HG03571 (cell line): ENCODE data around the gene BTBD1.

Source experiments
- ATAC-seq: cut with Tn5 transposase; IDR thresholded peaks from one replicate; pipeline ENCODE4 v1.9.1; 2021; ENCODE audit not compliant: unreplicated experiment

BTBD1 gene

DNA sequence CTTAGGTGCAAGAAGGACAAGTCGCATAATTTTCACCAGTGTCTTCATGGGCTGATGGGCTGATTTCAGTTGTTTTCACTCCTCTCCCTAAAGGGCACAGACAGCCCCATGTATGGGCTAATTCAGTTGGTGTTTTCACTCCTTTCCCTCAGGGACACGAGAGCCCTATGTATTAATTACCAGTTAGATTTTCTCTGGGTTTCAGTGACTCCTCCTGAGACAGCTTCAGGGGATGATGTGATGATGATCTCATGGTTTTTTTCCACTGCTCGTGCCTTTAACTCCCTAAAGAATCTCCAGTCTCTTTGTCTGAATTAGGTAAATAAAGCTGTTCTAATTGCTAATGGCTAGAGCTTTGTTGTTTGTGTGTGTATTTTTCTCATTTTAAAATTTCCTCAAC is 71.1 kb downstream of the BTBD1 start:
- ATAC-seq = no peak

DNA sequence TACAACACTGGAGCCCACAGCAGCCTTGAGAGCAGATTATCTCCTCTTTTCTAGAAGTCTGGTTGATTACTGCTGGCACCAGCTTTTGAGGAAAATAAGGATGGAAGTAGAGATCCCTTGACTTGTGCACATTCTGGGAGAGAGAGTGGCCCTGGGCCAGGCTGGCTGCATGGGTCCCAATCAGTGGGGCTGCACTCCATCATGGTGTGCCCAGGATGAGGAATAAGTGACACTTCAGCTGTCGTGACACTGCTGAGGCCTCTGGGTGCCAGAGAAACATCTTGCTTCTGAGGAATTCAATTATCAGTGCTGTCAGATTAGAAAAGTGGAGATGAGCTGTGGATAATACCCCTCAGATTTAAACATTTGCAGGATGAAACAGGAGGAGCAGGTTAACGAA is 72.0 kb downstream of the BTBD1 start:
- no peak for ATAC-seq

DNA sequence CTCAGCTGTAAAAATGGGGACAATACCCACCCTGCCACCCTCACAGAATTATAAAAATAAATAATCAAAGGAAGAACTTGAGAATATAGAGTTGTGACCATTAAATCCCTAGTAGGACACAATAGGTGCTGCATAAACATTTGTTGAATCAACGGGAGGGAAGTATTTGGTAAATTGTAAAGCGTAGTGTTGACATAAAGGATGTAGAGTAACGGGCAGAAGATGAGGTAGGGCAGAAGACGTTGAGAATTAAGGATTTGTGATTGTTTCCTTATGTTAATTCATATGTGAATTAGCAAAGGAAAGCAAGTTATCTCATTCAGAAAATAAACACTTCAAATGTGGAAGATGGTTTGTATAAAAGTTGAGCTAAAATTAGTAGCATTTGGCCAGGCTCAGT is 73.9 kb downstream of the BTBD1 start:
- no peak for ATAC-seq

DNA sequence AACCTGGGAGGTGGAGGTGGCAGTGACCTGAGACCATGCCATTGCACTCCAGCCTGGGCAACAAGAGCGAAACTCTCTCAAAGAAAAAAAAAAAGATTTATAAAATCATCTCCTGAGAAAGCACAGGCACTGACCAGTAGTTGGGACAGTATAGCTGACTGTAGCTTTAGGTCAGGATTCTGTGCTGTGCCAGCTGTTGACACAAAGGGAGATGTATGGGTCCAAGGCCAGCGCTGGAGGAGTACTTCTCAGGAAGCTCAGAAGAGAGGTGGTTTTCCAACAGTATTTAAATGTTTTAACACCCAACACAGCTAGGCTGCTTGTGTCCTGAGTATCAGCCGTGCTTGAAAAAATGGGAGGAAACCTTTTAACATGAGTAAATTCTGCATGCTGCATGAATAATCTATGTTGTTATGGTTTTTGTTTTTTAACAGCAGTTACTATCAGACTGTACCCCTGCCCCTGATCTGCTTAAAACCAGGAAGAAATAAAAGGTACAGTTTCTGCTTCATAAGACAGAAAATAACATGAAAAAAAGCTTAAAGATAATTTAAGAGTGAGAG is 74.5 kb downstream of the BTBD1 start:
- no peak for ATAC-seq

DNA sequence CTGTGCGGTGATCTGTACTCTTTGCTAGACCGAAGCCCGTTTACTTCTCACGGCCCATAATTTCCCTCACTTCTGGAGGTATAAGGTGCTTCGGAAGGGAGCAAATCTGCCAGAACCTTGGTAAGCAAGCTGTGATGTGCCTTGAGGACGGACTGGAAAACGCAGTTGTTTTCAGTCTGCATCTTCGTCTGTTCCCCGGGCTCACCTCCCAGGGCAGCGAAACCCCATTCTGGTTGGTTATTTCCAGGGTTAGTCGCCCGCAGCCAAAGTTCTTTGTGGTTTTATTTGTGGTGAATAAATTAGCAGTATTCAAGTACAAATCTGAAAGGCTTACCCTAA is 80.6 kb downstream of the BTBD1 start:
- ATAC-seq = no peak

DNA sequence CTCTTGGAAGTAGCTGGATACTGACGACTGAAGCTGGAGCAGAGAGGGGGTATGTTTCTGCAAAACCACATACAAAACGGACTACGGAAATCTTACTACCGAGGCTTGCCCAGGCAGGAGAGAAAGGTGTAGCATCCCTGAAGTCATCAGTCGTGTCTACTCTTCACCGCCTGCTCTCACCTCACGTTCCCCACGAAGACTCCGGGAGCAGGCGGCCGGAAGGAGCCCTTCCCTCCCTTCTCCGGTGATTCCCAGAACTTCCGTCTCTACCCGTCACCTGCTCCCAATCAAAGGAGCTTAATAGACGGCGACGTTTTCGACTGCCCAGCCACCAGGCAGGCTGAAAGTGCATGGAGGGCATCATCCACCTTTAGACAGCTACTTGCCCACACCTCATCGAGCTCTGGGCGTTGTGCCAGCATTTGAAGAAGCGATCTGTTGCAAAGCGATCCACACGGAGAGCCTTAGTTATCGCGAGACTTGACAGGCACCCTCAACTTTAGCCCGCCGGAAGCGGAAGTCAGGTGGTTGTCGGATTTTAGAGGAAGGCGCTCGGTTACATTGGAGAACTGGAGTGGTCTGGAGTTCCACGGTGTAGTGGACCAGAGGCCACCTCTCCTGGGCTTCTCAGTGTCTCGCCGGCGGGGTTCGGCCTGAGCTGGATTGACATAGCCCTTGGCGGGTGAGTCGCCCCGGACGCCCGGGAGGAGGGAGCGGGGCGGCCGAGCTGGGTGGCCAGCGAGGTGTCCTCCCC is 81.2 kb downstream of the BTBD1 start, which contains the start of gene RAMAC:
Gene RAMAC, plus strand, starts transcription at position 523 of the 754 bp plus-strand sequence. CDS start 2,809 bp downstream, outside the sequence.
- ATAC-seq = peak; percentile 94

DNA sequence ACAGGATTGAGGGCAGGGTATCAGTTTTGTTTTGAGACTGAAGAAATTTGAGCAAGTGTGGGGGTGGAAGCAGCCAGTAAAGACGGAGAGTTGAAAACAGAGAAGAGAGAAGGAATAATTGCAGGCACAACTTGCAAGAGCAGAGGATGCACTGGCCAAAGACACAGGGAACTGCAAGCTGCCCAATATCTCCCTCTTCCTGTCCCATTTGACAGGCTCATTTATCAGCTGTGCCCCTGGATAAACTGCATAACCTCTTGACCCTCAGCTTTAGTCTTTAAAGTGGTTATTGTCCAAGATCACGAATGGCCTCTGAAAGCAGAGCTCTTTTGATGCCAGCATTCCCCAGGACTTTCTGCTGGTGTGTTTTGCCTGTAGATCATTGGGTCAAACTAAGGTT is 86.1 kb downstream of the BTBD1 start:
- no peak for ATAC-seq

DNA sequence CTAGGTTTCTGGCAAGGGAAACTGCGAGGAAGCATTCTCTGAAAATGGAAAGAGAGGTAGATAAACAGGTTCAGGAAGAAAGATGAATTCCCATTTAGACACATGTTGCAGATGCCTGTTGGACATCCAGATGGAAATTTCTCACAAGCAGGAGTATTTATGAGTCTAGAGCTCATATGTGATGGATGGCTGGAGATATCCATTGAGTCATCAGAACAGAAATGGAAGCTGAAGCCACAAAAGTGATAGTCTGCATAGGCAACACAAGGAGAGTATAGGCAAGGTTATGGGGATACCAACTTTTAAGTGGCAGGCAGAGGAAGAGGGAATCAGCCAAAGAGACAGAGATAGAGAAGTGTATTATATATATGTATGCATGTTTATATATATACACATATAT is 87.3 kb downstream of the BTBD1 start:
- ATAC-seq = no peak

DNA sequence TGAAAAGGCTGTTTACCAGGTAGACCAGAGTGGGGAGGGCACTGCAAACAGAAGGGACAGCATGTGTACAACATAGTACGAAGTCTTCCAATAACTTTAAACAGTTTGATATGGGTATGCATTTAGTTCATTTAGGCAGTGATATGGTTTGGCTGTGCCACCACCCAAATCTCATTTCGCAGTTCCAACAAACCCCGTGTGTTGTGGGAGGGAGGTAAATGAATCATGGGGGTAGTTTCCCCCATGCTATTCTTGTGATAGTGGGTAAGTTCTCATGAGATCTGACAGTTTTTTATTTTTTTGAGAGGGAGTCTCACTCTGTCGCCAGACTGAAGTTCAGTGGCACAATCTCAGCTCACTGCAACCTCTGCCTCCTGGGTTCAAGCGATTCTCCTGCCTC is 88.6 kb downstream of the BTBD1 start:
- no peak for ATAC-seq

DNA sequence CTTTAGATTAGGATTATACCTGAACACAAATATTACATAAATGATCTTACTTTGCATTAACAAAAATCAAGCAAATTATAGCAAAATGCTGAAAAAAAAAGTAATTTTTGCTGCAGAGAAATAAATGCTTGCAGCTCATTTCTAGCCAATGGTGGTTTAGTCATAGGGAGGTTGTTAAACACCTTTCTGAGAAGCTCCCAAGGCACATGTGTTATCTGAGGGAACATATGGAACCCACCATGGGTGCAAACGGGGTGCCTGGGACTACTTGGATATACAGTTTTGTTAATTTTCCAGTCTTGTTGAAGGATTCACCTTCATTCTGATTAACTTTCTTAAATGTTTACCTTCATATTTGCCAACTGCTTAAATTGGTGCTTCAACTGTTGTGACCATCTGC is 90.0 kb downstream of the BTBD1 start:
- no peak for ATAC-seq

DNA sequence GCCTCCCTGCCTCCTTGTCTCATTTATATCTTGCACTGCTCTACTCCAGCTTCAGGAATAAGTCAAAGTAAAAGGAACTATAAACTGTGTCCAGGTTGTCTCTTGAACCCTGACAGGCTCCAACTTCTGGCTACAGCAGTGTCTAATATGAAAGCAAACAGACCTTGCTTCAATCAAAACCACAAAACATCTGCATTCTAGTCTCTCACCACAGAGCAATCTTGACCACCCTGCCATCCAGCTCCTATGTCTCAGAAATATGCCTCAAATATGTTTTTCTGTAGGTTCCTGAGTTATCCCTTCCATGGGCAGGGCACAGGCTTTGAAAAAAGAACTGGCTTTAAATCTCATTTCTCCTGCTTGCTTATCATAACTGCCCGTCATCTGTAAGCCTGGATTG is 94.1 kb downstream of the BTBD1 start:
- ATAC-seq = no peak

DNA sequence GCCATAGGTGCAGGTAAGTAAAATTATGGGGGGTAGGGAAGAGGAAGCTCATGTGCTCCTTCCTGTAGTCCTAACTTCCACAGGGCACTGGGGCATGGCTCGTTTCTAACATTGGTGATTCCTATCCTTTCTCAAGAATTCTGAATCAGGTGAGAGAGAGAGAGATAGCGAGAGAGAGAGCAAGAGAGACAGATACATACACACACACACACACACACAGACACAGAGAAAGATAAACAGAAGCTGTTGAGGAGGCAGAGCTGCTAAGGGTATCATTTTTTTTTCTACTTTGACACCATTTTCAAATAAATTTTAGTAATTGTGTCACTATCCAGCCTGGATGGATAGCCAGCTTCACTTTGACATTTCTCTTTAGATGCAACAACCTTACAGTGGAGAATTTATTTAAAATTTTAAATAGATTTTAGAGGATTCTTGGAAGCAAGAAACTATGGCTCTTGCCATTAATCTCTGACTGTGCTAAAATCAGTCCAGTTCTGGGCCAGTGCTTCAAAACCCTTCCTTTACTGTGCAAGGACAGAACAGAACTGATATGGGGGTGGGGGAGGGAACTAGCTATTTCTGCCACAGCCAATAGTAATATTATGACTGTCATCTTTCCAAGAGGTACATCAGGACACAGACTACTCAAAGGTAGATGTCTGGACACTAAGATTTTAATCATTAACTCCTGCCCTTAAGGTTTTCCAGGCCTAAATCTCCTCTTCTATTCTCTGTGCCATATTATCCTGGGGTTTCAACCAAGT is 95.7 kb downstream of the BTBD1 start:
- no peak for ATAC-seq

DNA sequence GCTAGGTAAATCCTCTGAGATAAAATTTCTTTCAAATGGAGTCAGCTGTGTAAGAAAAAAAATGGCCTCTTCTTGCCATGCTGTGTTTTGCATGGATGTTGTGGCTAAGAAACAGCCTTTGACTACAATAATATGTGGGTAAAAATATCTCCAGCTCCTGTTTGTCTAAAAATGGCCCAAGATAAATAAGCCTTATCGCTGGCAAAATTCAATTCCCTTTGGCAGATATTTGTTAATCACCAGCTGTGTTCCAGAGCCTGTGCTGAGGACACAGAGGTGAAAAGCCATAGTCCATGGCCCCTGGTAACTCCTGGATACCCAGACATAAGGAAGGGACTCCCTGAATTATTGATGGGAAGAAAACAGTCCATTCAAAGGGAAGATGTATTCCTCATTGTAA is 96.4 kb downstream of the BTBD1 start:
- no peak for ATAC-seq

DNA sequence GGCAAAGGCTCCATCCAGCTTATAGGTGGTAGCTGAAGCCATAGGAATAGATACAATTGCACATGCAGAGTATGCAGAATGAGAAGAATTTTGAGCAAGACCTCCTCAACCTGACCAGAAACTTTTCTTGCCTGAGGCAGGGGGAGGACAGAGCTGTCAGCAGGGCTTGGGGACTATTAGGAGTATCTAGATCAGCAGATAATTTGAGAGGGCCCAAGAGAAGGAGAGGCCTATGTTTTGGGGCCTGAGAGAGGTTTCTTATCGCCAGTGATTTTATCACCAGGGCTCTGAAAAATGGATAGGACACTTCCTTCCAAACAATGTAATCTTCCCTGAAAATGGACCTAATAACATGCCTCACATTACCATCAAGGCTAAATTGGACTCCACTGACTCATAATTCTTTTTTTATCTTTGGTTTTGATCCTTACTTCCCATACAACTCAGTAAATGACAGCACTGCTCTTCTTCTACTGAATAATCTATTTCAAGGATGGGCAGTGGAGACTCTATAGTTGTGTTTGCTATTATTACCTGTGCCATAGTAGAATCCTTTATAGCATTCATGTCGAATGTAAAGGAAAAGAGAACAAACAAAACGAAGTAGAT is 96.9 kb downstream of the BTBD1 start:
- no peak for ATAC-seq

DNA sequence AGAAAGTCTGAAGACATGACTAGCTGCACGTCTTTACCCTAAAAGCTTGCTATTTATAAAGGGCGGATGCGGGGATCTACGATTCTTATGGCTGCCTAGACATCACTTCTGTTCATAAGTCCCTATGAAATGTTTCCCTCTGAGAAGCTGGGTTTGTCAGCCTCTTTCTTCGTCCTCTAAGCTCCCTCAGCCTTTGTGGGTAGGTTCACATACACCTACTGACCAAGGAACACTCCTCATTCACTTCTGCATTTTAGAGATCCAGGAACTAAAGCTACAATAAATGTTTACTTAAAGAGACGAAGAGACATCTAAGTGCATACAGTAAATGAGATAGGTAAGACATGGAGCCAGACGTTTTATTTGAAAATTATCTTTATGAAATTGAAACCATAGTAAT is 97.7 kb downstream of the BTBD1 start:
- ATAC-seq = no peak

DNA sequence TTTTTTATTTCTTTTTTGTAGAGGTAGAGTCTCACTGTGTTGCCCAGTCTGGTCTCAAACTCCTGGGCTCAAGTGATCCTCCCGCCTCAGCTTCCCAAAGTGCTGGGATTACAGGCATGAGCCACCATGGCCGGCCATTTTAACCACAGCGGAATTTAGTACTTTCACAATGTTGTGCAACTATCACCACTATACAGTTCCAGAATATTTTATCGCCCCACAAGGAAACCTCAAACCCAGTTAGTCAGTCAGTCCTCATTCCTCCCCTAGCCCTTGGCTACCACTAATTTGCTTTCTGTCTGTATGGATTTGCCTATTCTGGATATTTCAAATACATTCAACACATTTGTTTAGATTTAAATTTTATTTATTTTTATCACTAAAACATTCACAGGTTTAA is 99.0 kb downstream of the BTBD1 start:
- ATAC-seq = no peak

DNA sequence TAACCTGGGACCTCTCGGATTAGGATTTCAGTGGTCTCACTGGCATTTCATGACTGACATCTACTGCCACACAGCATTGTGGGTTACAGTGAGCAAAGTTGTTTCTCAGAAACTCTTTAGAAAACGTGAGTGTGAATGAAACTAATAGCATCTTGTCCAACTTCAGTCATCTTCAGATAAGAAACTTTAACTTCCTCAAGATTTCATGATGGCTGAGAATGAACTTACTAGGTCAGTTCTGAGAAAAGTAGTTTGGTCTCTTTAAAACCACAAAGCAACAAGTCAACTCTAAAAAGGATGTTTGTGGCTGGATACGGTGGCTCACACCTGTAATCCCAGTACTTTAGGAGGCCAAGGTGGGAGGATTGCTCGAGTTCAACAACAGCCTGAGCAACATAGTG is 100.4 kb downstream of the BTBD1 start:
- ATAC-seq = peak; percentile 89
